Tibial nerve (tissue), 4 donors: Measurements from ENCODE around the gene PROX1.

ENCODE experiments used
- EP300 ChIP-seq, 2 donors: sonication (generic); formaldehyde crosslinking; IDR thresholded peaks; one replicate each; pipeline ENCODE4 v1.6.1; 2017; ENCODE audit warnings: antibody characterized with exemption in 2 of 2, mild to moderate bottlenecking in 1 of 2
- TF ChIP-seq, protein P1 (sequence below), 5 experiments: fragments of 200-600 bp in 3 of 5; fragments of 450-650 bp in 2 of 5; sonication (generic) in 3 of 5; IDR thresholded peaks; one replicate each; pipeline ENCODE4 v1.5.1; 2016 to 2019; ENCODE audit warnings: antibody characterized with exemption in 5 of 5, mild to moderate bottlenecking in 3 of 5, moderate library complexity in 2 of 5

DNA sequence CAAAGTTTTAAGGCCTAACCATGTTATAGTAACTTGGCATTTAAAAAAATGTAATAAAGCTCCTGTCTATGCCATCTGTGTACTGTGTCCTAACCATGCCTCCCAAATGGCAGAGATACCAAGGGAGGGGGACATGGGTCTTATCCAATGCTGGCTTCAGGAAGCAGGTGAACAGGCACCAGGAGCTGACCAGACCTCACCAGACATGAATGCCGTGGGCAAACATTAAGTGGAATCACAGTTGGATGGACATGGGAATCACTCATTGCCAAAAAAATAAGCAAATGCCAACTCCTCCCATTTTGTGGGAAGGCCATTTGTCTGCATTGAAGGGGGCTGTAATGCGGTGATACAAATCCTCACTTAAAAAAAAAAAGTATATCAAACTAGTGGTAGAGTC, 22.9 kb downstream of the PROX1 start:
- TF ChIP-seq, protein P1, sequence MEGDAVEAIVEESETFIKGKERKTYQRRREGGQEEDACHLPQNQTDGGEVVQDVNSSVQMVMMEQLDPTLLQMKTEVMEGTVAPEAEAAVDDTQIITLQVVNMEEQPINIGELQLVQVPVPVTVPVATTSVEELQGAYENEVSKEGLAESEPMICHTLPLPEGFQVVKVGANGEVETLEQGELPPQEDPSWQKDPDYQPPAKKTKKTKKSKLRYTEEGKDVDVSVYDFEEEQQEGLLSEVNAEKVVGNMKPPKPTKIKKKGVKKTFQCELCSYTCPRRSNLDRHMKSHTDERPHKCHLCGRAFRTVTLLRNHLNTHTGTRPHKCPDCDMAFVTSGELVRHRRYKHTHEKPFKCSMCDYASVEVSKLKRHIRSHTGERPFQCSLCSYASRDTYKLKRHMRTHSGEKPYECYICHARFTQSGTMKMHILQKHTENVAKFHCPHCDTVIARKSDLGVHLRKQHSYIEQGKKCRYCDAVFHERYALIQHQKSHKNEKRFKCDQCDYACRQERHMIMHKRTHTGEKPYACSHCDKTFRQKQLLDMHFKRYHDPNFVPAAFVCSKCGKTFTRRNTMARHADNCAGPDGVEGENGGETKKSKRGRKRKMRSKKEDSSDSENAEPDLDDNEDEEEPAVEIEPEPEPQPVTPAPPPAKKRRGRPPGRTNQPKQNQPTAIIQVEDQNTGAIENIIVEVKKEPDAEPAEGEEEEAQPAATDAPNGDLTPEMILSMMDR (IDR thresholded peaks at IDR 0.05) = no peak
- TF ChIP-seq EP300 (IDR thresholded peaks at IDR 0.05) = no peak
